MM.1S (cell line): ENCODE results near the gene TECPR2.

ENCODE experiments used
- DNase-seq: peaks from one replicate; pipeline ENCODE4 v3.0.0-alpha.2; 2015
- H2AFZ ChIP-seq: fragments of 300-600 bp; sonication (generic); 2 replicates; pipeline ENCODE4 v1.6.0; 2016; ENCODE audit warnings: antibody characterized with exemption, low read length
- H3F3A ChIP-seq: fragments of 300-600 bp; sonication (generic); 2 replicates; pipeline ENCODE4 v1.6.1; 2016; ENCODE audit warnings: mild to moderate bottlenecking, antibody characterized with exemption, low read length, moderate library complexity, mixed read lengths; ENCODE audit not compliant: insufficient read depth
- H3K27ac ChIP-seq: fragments of 300-600 bp; sonication (generic); 2 replicates; pipeline ENCODE4 v1.5.1; 2016; ENCODE audit warnings: mild to moderate bottlenecking, low read length
- H3K27me3 ChIP-seq: fragments of 300-600 bp; sonication (generic); replicated peaks from 2 replicates; pipeline ENCODE4 v1.6.0; 2016; ENCODE audit warnings: low read length; ENCODE audit not compliant: insufficient read depth
- H3K36me3 ChIP-seq: fragments of 300-600 bp; sonication (generic); replicated peaks from 2 replicates; pipeline ENCODE4 v1.6.1; 2016; ENCODE audit warnings: mild to moderate bottlenecking, low read length, mixed read lengths; ENCODE audit not compliant: insufficient read depth
- H3K4me1 ChIP-seq: fragments of 300-600 bp; sonication (generic); 2 replicates; pipeline ENCODE4 v1.6.1; 2016; ENCODE audit warnings: low read length, mixed read lengths
- H3K4me2 ChIP-seq: fragments of 300-600 bp; sonication (generic); 2 replicates; pipeline ENCODE4 v1.6.0; 2016; ENCODE audit warnings: low read depth, low read length
- H3K4me3 ChIP-seq: fragments of 300-600 bp; sonication (generic); 2 replicates; pipeline ENCODE4 v1.5.1; 2016; ENCODE audit warnings: low read length, mixed read lengths
- H3K79me2 ChIP-seq: fragments of 300-600 bp; sonication (generic); 2 replicates; pipeline ENCODE4 v1.6.1; 2016; ENCODE audit warnings: mixed run types, low read length, mixed read lengths
- H3K9ac ChIP-seq: fragments of 300-600 bp; sonication (generic); 2 replicates; pipeline ENCODE4 v1.6.1; 2016; ENCODE audit warnings: low read length, mixed read lengths
- H3K9me2 ChIP-seq: fragments of 300-600 bp; sonication (generic); replicated peaks from 2 replicates; pipeline ENCODE4 v1.6.1; 2016; ENCODE audit warnings: mild to moderate bottlenecking, low read length, mixed read lengths; ENCODE audit not compliant: insufficient read depth
- H3K9me3 ChIP-seq: fragments of 300-600 bp; sonication (generic); replicated peaks from 2 replicates; pipeline ENCODE4 v1.6.1; 2016; ENCODE audit warnings: mild to moderate bottlenecking, low read length, mixed read lengths; ENCODE audit not compliant: insufficient read depth
- H4K20me1 ChIP-seq: fragments of 300-600 bp; sonication (generic); 2 replicates; pipeline ENCODE4 v1.6.1; 2016; ENCODE audit warnings: mild to moderate bottlenecking, low read length, moderate library complexity, mixed read lengths; ENCODE audit not compliant: insufficient read depth
- CTCF ChIP-seq: fragments of 300-600 bp; sonication (generic); IDR thresholded peaks from 2 replicates; pipeline ENCODE4 v1.5.1; 2016; ENCODE audit warnings: antibody characterized with exemption, low read length, mixed read lengths
- EZH2 ChIP-seq: fragments of 300-600 bp; sonication (generic); optimal IDR thresholded peaks from 2 replicates; pipeline ENCODE3; 2017; ENCODE audit warnings: low read depth, mild to moderate bottlenecking, antibody characterized with exemption, low read length, mixed read lengths
- EZH2phosphoT487 ChIP-seq: fragments of 300-600 bp; sonication (generic); IDR thresholded peaks from 2 replicates; pipeline ENCODE4 v1.6.1; 2018; ENCODE audit warnings: antibody characterized with exemption, low read length

Gene TECPR2

GRCh38 chr14:102363182-102363943 is 622 bp downstream of the TECPR2 start:
- Histone ChIP-seq H3K79me2 (peaks cover 21% of the 10 kb centered on the region), H3K27ac (peak overlapping the region; percentile 23; the same call in 1 of the 2 replicates), H3K4me3 (peak overlapping the region; percentile 79), H3K4me1 (0 out of 2 replicates have a peak, but pooled peaks cover 4% of the 10 kb centered on the region), H3K36me3 (no peaks in the 10 kb centered on the region), H3K4me2 (peak overlapping the region; percentile 72), H4K20me1 (no peaks in the 10 kb centered on the region), H3F3A (no peaks in the 10 kb centered on the region), H3K9ac (peak overlapping the region; percentile 74), H3K9me3 (no peaks in the 10 kb centered on the region), H3K9me2 (no peaks in the 10 kb centered on the region), H2AFZ (peak overlapping the region; percentile 51; the same call in 1 of the 2 replicates), H3K27me3 (no peaks in the 10 kb centered on the region)
- DNase-seq = no peak
- TF ChIP-seq EZH2 = no peak
- no peak for TF ChIP-seq CTCF
- TF ChIP-seq EZH2phosphoT487 = no peak

GRCh38 chr14:102370305-102370809 is 7.6 kb downstream of the TECPR2 start:
- H3K27ac ChIP-seq = no peak overlapping the region
- H3K9ac ChIP-seq = no peak overlapping the region

GRCh38 chr14:102371361-102371760 is 8.6 kb downstream of the TECPR2 start:
- Histone ChIP-seq H3K9me2 (no peaks in the 10 kb centered on the region), H4K20me1 (no peaks in the 10 kb centered on the region), H3K27me3 (no peaks in the 10 kb centered on the region), H3K4me2 (no peak overlapping the region), H3K9me3 (no peaks in the 10 kb centered on the region), H3K9ac (no peak overlapping the region), H3K4me3 (no peak overlapping the region), H3K27ac (no peak overlapping the region), H3K36me3 (no peaks in the 10 kb centered on the region), H2AFZ (no peak overlapping the region), H3K4me1 (no peaks in the 10 kb centered on the region), H3F3A (no peaks in the 10 kb centered on the region), H3K79me2 (no peaks in the 10 kb centered on the region)
- DNase-seq = no peak
- TF ChIP-seq EZH2phosphoT487 (no peak), EZH2 (no peak), CTCF (no peak)

More at GRCh38 chr14:102370305-102370809, 7.6 kb downstream of the TECPR2 start:
- no peaks in the 10 kb centered on the region for H3K9me2 ChIP-seq
- no peak overlapping the region for H2AFZ ChIP-seq
- no peaks in the 10 kb centered on the region for H3K79me2 ChIP-seq
- H3K36me3 ChIP-seq = no peaks in the 10 kb centered on the region
- no peaks in the 10 kb centered on the region for H4K20me1 ChIP-seq
- H3K27me3 ChIP-seq = no peaks in the 10 kb centered on the region
- H3F3A ChIP-seq = no peaks in the 10 kb centered on the region
- no peak overlapping the region for H3K4me3 ChIP-seq
- DNase-seq = no peak
- no peaks in the 10 kb centered on the region for H3K4me1 ChIP-seq
- no peaks in the 10 kb centered on the region for H3K9me3 ChIP-seq
- H3K4me2 ChIP-seq = no peak overlapping the region
- TF ChIP-seq CTCF (no peak), EZH2 (no peak), EZH2phosphoT487 (no peak)
